Tibial artery (tissue), 4 donors: ENCODE measurements around the gene DTNB.
"Not testable (repeated sequence)": the region's sequence is repeated elsewhere in the genome, so short reads cannot be mapped to it uniquely, and the experiment has no call there.

Experiments
- DNase-seq, 2 donors: peaks; one replicate each; pipeline ENCODE4 v3.0.0-alpha.2; 2019
- H3K27ac ChIP-seq, 2 donors: fragments of 200-600 bp; sonication (generic) in 1 of 2; 1 replicate in 1 of 2; 2 replicates in 1 of 2; pipeline ENCODE4 v1.5.1; 2018 to 2019; ENCODE audit warnings: mild to moderate bottlenecking in 1 of 2
- H3K27me3 ChIP-seq, 2 donors: fragments of 200-600 bp; sonication (generic) in 1 of 2; one replicate each; pipeline versions ENCODE4 v1.5.1 to v1.6.0; 2016 to 2019
- H3K36me3 ChIP-seq, 3 donors: fragments of 200-600 bp; sonication (generic) in 2 of 3; one replicate each; pipeline ENCODE4 v1.5.1; 2016 to 2019; ENCODE audit warnings: mild to moderate bottlenecking in 2 of 3
- H3K4me1 ChIP-seq, 4 donors: fragments of 200-600 bp; sonication (generic) in 2 of 4; 1 replicate in 3 of 4; 2 replicates in 1 of 4; pipeline ENCODE4 v1.5.1; 2016 to 2019
- H3K4me3 ChIP-seq, 2 donors: fragments of 200-600 bp; sonication (generic) in 1 of 2; 1 replicate in 1 of 2; 2 replicates in 1 of 2; pipeline ENCODE4 v1.5.1; 2018 to 2019; ENCODE audit warnings: mild to moderate bottlenecking in 2 of 2
- H3K9me3 ChIP-seq, 3 donors: fragments of 200-600 bp; sonication (generic) in 1 of 3; one replicate each; pipeline ENCODE4 v1.5.1; 2016 to 2019
- CTCF ChIP-seq, 2 experiments: fragments of 200-600 bp in 1 of 2; fragments of 450-650 bp in 1 of 2; IDR thresholded peaks; one replicate each; pipeline ENCODE4 v1.5.1; 2017 to 2019; ENCODE audit warnings: antibody characterized with exemption in 2 of 2, mild to moderate bottlenecking in 1 of 2, moderate library complexity in 1 of 2
- intact Hi-C: fragments of 100-400 bp; cut with DNase I; formaldehyde crosslinking; loops from one replicate; pipeline ENCODE4 v1.15.0; 2023; ENCODE audit warnings: low total_unique reads

DTNB gene

GRCh38 chr2:25411281-25411680 is 262.1 kb downstream of the DTNB start:
- no peak overlapping the region for H3K27ac ChIP-seq
- no peaks in the 10 kb centered on the region for H3K9me3 ChIP-seq
- no peaks in the 10 kb centered on the region for H3K27me3 ChIP-seq
- no peak overlapping the region for H3K4me3 ChIP-seq
- intact Hi-C loops: no loop called here
- TF ChIP-seq CTCF (IDR thresholded peaks at IDR 0.05): no peak
- no peak for DNase-seq
- H3K36me3 ChIP-seq: no peaks in the 10 kb centered on the region
- H3K4me1 ChIP-seq: peaks cover 0 to 11% (median 0%) of the 10 kb centered on the region in 4 donors

GRCh38 chr2:25410370-25410769 is 263.0 kb downstream of the DTNB start:
- Histone ChIP-seq H3K36me3 (no peaks in the 10 kb centered on the region), H3K4me3 (no peak overlapping the region), H3K27ac (no peak overlapping the region), H3K27me3 (no peaks in the 10 kb centered on the region), H3K4me1 (peaks cover 0 to 11% (median 0%) of the 10 kb centered on the region in 4 donors), H3K9me3 (no peaks in the 10 kb centered on the region)
- intact Hi-C loops: no loop called here
- no peak for DNase-seq
- no peak for TF ChIP-seq CTCF (IDR thresholded peaks at IDR 0.05)

- Histone ChIP-seq H3K27me3 (no peaks in the 10 kb centered on the region), H3K4me1 (peaks cover 0 to 11% (median 0%) of the 10 kb centered on the region in 4 donors), H3K9me3 (no peaks in the 10 kb centered on the region), H3K36me3 (no peaks in the 10 kb centered on the region), H3K4me3 (no peak overlapping the region), H3K27ac (no peak overlapping the region)
- intact Hi-C loops: no loop called here
- DNase-seq: no peak
- no peak for TF ChIP-seq CTCF (IDR thresholded peaks at IDR 0.05)
These were observed 263.9 kb downstream of the DTNB start for GRCh38 chr2:25409468-25409867.

- no peaks in the 10 kb centered on the region for H3K9me3 ChIP-seq
- no peak for TF ChIP-seq CTCF (IDR thresholded peaks at IDR 0.05)
- no peaks in the 10 kb centered on the region for H3K36me3 ChIP-seq
- no peak overlapping the region for H3K4me3 ChIP-seq
- H3K27ac ChIP-seq: no peak overlapping the region
- peaks cover 0 to 11% (median 0%) of the 10 kb centered on the region in 4 donors for H3K4me1 ChIP-seq
- H3K27me3 ChIP-seq: no peaks in the 10 kb centered on the region
- intact Hi-C loops: no loop called here
- no peak for DNase-seq
These were observed 264.3 kb downstream of the DTNB start for GRCh38 chr2:25409044-25409443.

GRCh38 chr2:25405611-25406295 is 267.6 kb downstream of the DTNB start:
- Histone ChIP-seq H3K4me3 (no peak overlapping the region), H3K4me1 (no peaks in the 10 kb centered on the region), H3K27me3 (no peaks in the 10 kb centered on the region), H3K9me3 (no peaks in the 10 kb centered on the region), H3K27ac (no peak overlapping the region), H3K36me3 (peaks cover 0 to 7% (median 0%) of the 10 kb centered on the region in 3 donors)
- TF ChIP-seq CTCF (IDR thresholded peaks at IDR 0.05): no peak
- no peak for DNase-seq
- intact Hi-C loops: no loop called here

- H3K4me1 ChIP-seq, H3K36me3 ChIP-seq, DNase-seq, H3K27me3 ChIP-seq, H3K4me3 ChIP-seq, H3K9me3 ChIP-seq, intact Hi-C loops, H3K27ac ChIP-seq: not testable (repeated sequence)
These were observed 270.1 kb downstream of the DTNB start for GRCh38 chr2:25403120-25403760.
